Ovary (tissue), 9 donors: ENCODE measurements around the gene ATRNL1. TPM values are rescaled to one million over a fixed set of nuclear protein-coding genes. Genes with fewer than 3 reads are reported as not detected.
"Not testable (repeated sequence)": the region's sequence is repeated elsewhere in the genome, so short reads cannot be mapped to it uniquely, and the experiment has no call there.

Experiments
- DNase-seq, 5 donors: peaks; one replicate each; pipeline ENCODE4 v3.0.0-alpha.2; 2019 to 2020
- H3K27ac ChIP-seq, 2 donors: fragments of 200-600 bp; one replicate each; pipeline versions ENCODE4 v1.5.1 to v1.8.0; 2019 to 2022
- H3K27me3 ChIP-seq: fragments of 200-600 bp; one replicate; pipeline ENCODE4 v1.8.0; 2022
- H3K36me3 ChIP-seq: fragments of 200-600 bp; sonication (generic); one replicate; pipeline ENCODE4 v1.5.1; 2019
- H3K4me1 ChIP-seq: one replicate; pipeline ENCODE4 v1.8.1; 2013; ENCODE audit warnings: mild to moderate bottlenecking, moderate library complexity; ENCODE audit not compliant: insufficient read depth
- H3K4me3 ChIP-seq: fragments of 200-600 bp; sonication (generic); one replicate; pipeline ENCODE4 v1.5.1; 2017
- H3K9me3 ChIP-seq, 2 donors: fragments of 200-600 bp in 1 of 2; sonication (generic) in 1 of 2; one replicate each; pipeline versions ENCODE4 v1.5.1 to v1.8.1; 2013 to 2019; ENCODE audit warnings: mild to moderate bottlenecking in 1 of 2, moderate library complexity in 1 of 2
- CTCF ChIP-seq, 3 donors: fragments of 450-650 bp in 2 of 3; fragments of 200-600 bp in 1 of 3; IDR thresholded peaks; one replicate each; pipeline versions ENCODE4 v1.5.1 to v1.8.0; 2016 to 2022; ENCODE audit warnings: antibody characterized with exemption in 3 of 3, mild to moderate bottlenecking in 1 of 3
- EP300 ChIP-seq: sonication (generic); formaldehyde crosslinking; IDR thresholded peaks from one replicate; pipeline ENCODE4 v1.6.1; 2017; ENCODE audit warnings: antibody characterized with exemption
- POLR2A ChIP-seq: fragments of 450-650 bp; IDR thresholded peaks from one replicate; pipeline ENCODE4 v1.6.1; 2017; ENCODE audit warnings: antibody characterized with exemption, mild to moderate bottlenecking, moderate library complexity
- WGBS, 3 donors: extraction: QIAGEN DNeasy Blood & Tissue Kit in 1 of 3; methylation state at CpG; one replicate each; pipeline versions ENCODE4 v1.1.5 to v1.1.7; 2013 to 2017; 5-methylcytosine and 5-hydroxymethylcytosine counted together
- intact Hi-C, 4 donors: fragments of 100-400 bp; cut with DNase I; formaldehyde crosslinking; loops; one replicate each; pipeline versions ENCODE4 v1.11.0 to v1.15.1; 2022 to 2023
- polyA plus RNA-seq, 2 donors: library from polyadenylated mRNA; stranded (reverse); fragments of 200-250 nt in 1 of 2; fragments of 350-450 nt in 1 of 2; fragmentation: Illumina TruSeq in 1 of 2; extraction: RNeasy Lipid Tissue Mini Kit (QIAGEN cat#74804) in 1 of 2; gene quantifications; one replicate each; pipeline ENCODE4 v1.2.3, GENCODE V29; 2013 to 2014
- total RNA-seq, 7 donors: library from RNA; depleted of rRNA in 2 of 7; stranded (reverse); fragments of >200 nt in 2 of 7; fragmentation: NEBNext Ultra II Directional in 3 of 7; extraction: Animal tissue kit (Norgen Biotek cat#: 25700) in 3 of 7; gene quantifications; one replicate each; pipeline versions ENCODE4 v1.1.0 to v1.2.4, GENCODE V29; 2016 to 2023
- donor health status: DM: no; HTN: no; CAD: no; lungs with moderate emphysema.
- donor health status: DM: no; HTN: no; CAD: no.
- donor health status: Bipolar disorder and iron deficiency.
- donor health status: DM: yes; HTN: yes; CAD: no.
- donor health status: DM: no; HTN: no; CAD: no.
- donor health status: DM: yes; HTN: yes; CAD: no.

ATRNL1 gene
- total and polyA plus RNA-seq, 9 donors = 8.1 to 119 (median 77.8) TPM

- WGBS, 3 donors = 91 to 97% (median 92%) methylated on average over 5 of the region's 5 CpGs
Observed at GRCh38 chr10:115727129-115727528, 634.0 kb downstream of the ATRNL1 start.

GRCh38 chr10:115744089-115744488, 650.9 kb downstream of the ATRNL1 start:
- TF ChIP-seq POLR2A (no peak), CTCF (IDR thresholded peaks at IDR 0.05) (no peak), EP300 (no peak)
- WGBS, 3 donors = 93 to 96% (median 95%) methylated on average over 1 of the region's 1 CpG
- H3K9me3 ChIP-seq = no peaks in the 10 kb centered on the region
- H3K36me3 ChIP-seq = no peaks in the 10 kb centered on the region
- DNase-seq = no peak
- H3K4me1 ChIP-seq = no peaks in the 10 kb centered on the region
- H3K4me3 ChIP-seq = no peak overlapping the region
- intact Hi-C loops = no loop called here
- H3K27me3 ChIP-seq = no peaks in the 10 kb centered on the region
- H3K27ac ChIP-seq = no peak overlapping the region

More at GRCh38 chr10:115727129-115727528, 634.0 kb downstream of the ATRNL1 start:
- TF ChIP-seq POLR2A = no peak
- TF ChIP-seq EP300 = no peak
- no peak for TF ChIP-seq CTCF (IDR thresholded peaks at IDR 0.05)
- intact Hi-C loops = no loop called here
- no peaks in the 10 kb centered on the region for H3K4me1 ChIP-seq
- no peak overlapping the region for H3K4me3 ChIP-seq
- no peaks in the 10 kb centered on the region for H3K27me3 ChIP-seq
- H3K9me3 ChIP-seq = no peaks in the 10 kb centered on the region
- H3K36me3 ChIP-seq = no peaks in the 10 kb centered on the region
- H3K27ac ChIP-seq = no peak overlapping the region
- no peak for DNase-seq

- intact Hi-C loops = no loop called here
- H3K27ac ChIP-seq = no peak overlapping the region
- no peaks in the 10 kb centered on the region for H3K27me3 ChIP-seq
- no peaks in the 10 kb centered on the region for H3K36me3 ChIP-seq
- WGBS, 3 donors = 92 to 94% (median 93%) methylated on average over 2 of the region's 2 CpGs
- H3K4me1 ChIP-seq = no peaks in the 10 kb centered on the region
- H3K9me3 ChIP-seq = no peaks in the 10 kb centered on the region
- TF ChIP-seq EP300 (no peak), POLR2A (no peak)
- no peak overlapping the region for H3K4me3 ChIP-seq
- DNase-seq = no peak
Observed at GRCh38 chr10:115745943-115746342, 652.8 kb downstream of the ATRNL1 start.

GRCh38 chr10:115747811-115748210, 654.6 kb downstream of the ATRNL1 start:
- no peak for DNase-seq
- no peaks in the 10 kb centered on the region for H3K4me1 ChIP-seq
- H3K27ac ChIP-seq = no peak overlapping the region
- 88 to 99% (median 92%) methylated on average over 2 of the region's 2 CpGs for WGBS, 3 donors
- intact Hi-C loops = no loop called here
- no peaks in the 10 kb centered on the region for H3K9me3 ChIP-seq
- H3K4me3 ChIP-seq = no peak overlapping the region
- H3K36me3 ChIP-seq = no peaks in the 10 kb centered on the region
- H3K27me3 ChIP-seq = no peaks in the 10 kb centered on the region
- TF ChIP-seq EP300 (no peak), CTCF (IDR thresholded peaks at IDR 0.05) (no peak), POLR2A (no peak)

- intact Hi-C loops, H3K4me3 ChIP-seq, H3K36me3 ChIP-seq, H3K9me3 ChIP-seq, H3K27me3 ChIP-seq, DNase-seq, H3K27ac ChIP-seq, H3K4me1 ChIP-seq: not testable (repeated sequence)
- WGBS, 3 donors = 85 to 90% (median 88%) methylated on average over 8 of the region's 8 CpGs
Observed at GRCh38 chr10:115758488-115758887, 665.3 kb downstream of the ATRNL1 start.
